Right cardiac atrium (tissue), 5 donors: ENCODE results near the gene SLC34A3. TPM values are rescaled to one million over a fixed set of nuclear protein-coding genes. Genes with fewer than 3 reads are reported as not detected.

Experiments used
- ATAC-seq, 2 donors: fragments of 200-7000 bp; cut with Tn5 transposase; one replicate each; pipeline versions ENCODE4 v1.8.0 to v1.9.1; 2020; ENCODE audit warnings: moderate library complexity in 2 of 2, mild to moderate bottlenecking in 1 of 2
- DNase-seq, 3 donors: peaks; one replicate each; pipeline ENCODE4 v3.0.0-alpha.2; 2020
- H3K27ac ChIP-seq: one replicate; pipeline ENCODE4 v1.5.1; 2013; ENCODE audit warnings: mild to moderate bottlenecking, low read length, control low read depth, moderate library complexity
- H3K27me3 ChIP-seq: one replicate; pipeline ENCODE4 v1.6.1; 2013; ENCODE audit not compliant: control insufficient read depth, insufficient read depth
- H3K4me1 ChIP-seq: one replicate; pipeline ENCODE4 v1.6.1; 2013; ENCODE audit warnings: low read length; ENCODE audit not compliant: control insufficient read depth, insufficient read depth
- H3K4me3 ChIP-seq: one replicate; pipeline ENCODE4 v1.5.1; 2013; ENCODE audit warnings: low read length, control low read depth
- H3K9me3 ChIP-seq: one replicate; pipeline ENCODE4 v1.6.1; 2013; ENCODE audit warnings: low read length; ENCODE audit not compliant: control insufficient read depth
- WGBS: extraction: QIAGEN DNeasy Blood & Tissue Kit; methylation state at CpG from one replicate; pipeline ENCODE4 v1.1.7; 2013; 5-methylcytosine and 5-hydroxymethylcytosine counted together
- intact Hi-C, 4 donors: fragments of 100-400 bp; cut with DNase I; formaldehyde crosslinking; loops; one replicate each; pipeline versions ENCODE4 v1.11.0 to v1.14.0; 2022 to 2023
- long read RNA-seq, 4 donors: library from polyadenylated mRNA; unstranded; transcript quantifications; one replicate each; pipeline ENCODE4 v2.0.0, GENCODE V29; 2020 to 2021
- polyA plus RNA-seq: library from polyadenylated mRNA; stranded (reverse); fragments of 200-250 nt; gene quantifications from one replicate; pipeline ENCODE4 v1.2.3, GENCODE V29; 2013
- total RNA-seq, 4 donors: library from RNA; stranded (reverse); fragmentation: NEBNext Ultra II Directional; extraction: Animal tissue kit (Norgen Biotek cat#: 25700); gene quantifications; one replicate each; pipeline ENCODE4 v1.2.1, GENCODE V29; 2021
- donor health status: healthy with polysubstance abuse.
- donor health status: DM: no; HTN: yes; CAD: no.
- donor health status: DM: no; HTN: no; CAD: no.
- donor health status: DM: no; HTN: yes; CAD: no; lungs with severe emphysema.
- donor health status: DM: yes; HTN: yes; CAD: no.

Gene SLC34A3
- total RNA-seq (not detected), polyA plus RNA-seq (not detected)
- long read RNA-seq, donor 1, result 0 reads
- long read RNA-seq, donor 2, partial matches to known transcripts, result 0 of 4 reads
- long read RNA-seq, donor 2, other reads (novel, unspliced or antisense), result 4 of 4 reads
- long read RNA-seq, donor 3, result 0 reads
- long read RNA-seq, donor 4, partial matches to known transcripts, result 0 of 3 reads
- long read RNA-seq, donor 4, other reads (novel, unspliced or antisense), result 3 of 3 reads

GRCh38 chr9:137230705-137231371 is at the start of gene SLC34A3:
Gene SLC34A3, plus strand, starts transcription at chr9:137230901. Its CDS starts 802 bp downstream, at chr9:137231703.
- ATAC-seq (no peak), DNase-seq (peak in 1 of 3 donors; percentile 50)
- Histone ChIP-seq H3K9me3 (no peaks in the 10 kb centered on the region), H3K4me1 (no peaks in the 10 kb centered on the region), H3K27me3 (no peaks in the 10 kb centered on the region), H3K27ac (no peak within 1 kb of the TSS), H3K4me3 (no peak within 1 kb of the TSS)
- intact Hi-C loops, result no loop called here
- WGBS, result 63% methylated on average over 14 of the region's 14 CpGs

- WGBS, result 92% methylated on average over 22 of the region's 22 CpGs
- Histone ChIP-seq H3K4me1 (peaks cover 2% of the 10 kb centered on the region), H3K9me3 (no peaks in the 10 kb centered on the region), H3K4me3 (no peak overlapping the region), H3K27ac (no peak overlapping the region), H3K27me3 (no peaks in the 10 kb centered on the region)
- intact Hi-C loops, result no loop called here
- ATAC-seq (no peak), DNase-seq (no peak)
Observed at GRCh38 chr9:137181680-137182079, 49.0 kb upstream of the SLC34A3 start.

DNA sequence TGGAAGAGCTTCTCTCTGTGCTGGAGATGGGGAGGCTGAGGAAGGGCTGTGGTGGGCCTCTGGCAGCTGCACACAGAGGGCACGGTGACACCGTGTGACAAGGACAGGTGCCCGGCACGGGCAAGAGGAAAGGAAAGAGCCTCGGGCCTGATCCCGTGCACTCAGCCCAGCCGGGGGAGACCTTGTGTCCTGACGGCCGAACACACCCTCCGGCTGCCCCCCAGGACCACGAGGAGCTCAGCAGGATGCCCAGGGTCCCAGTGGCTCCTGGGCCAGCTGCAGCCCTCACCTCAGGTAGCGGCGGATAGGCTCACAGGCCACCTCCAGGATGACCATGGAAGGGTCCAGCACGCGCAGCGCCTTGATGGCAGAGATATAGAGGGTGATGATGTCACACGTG is 47.9 kb upstream of the SLC34A3 start:
- no peak for ATAC-seq
- no peak overlapping the region for H3K27ac ChIP-seq
- WGBS, result 88% methylated on average over 17 of the region's 17 CpGs
- no peak overlapping the region for H3K4me3 ChIP-seq
- H3K9me3 ChIP-seq, result no peaks in the 10 kb centered on the region
- H3K27me3 ChIP-seq, result no peaks in the 10 kb centered on the region
- peaks cover 9% of the 10 kb centered on the region for H3K4me1 ChIP-seq
- no peak for DNase-seq
- intact Hi-C loops, result no loop called here

- 93% methylated on average over 27 of the region's 27 CpGs for WGBS
- ATAC-seq (no peak), DNase-seq (no peak)
- no peaks in the 10 kb centered on the region for H3K9me3 ChIP-seq
- intact Hi-C loops, result no loop called here
- H3K4me3 ChIP-seq, result no peak overlapping the region
- peaks cover 9% of the 10 kb centered on the region for H3K4me1 ChIP-seq
- H3K27ac ChIP-seq, result no peak overlapping the region
- no peaks in the 10 kb centered on the region for H3K27me3 ChIP-seq
Observed at GRCh38 chr9:137183980-137184595, 46.6 kb upstream of the SLC34A3 start.

- intact Hi-C loops, result no loop called here
Observed at GRCh38 chr9:137184881-137185660, 45.6 kb upstream of the SLC34A3 start.

DNA sequence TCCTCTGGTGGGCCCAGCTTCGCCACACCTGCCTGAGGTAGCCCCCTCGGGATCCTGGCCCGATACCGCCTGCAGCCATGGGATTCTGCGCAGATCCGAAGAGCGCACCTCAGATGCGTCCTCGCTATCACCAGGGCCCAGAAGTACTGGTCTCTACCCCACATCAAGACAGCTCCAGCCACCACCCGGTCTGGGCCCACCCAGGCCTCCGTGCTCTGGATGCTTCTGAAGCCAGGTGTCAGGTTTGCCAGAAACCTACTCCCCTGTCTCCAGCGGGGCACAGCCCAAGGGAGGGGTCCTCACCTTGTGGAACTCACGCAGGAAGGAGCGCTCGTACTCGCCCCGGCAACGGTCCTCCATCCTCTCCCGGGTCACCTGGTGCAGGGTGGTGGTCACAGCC is 44.8 kb upstream of the SLC34A3 start:
- H3K27ac ChIP-seq, result no peak overlapping the region
- DNase-seq, result no peak
- no peak overlapping the region for H3K4me3 ChIP-seq
- H3K27me3 ChIP-seq, result no peaks in the 10 kb centered on the region
- H3K4me1 ChIP-seq, result peaks cover 12% of the 10 kb centered on the region
- H3K9me3 ChIP-seq, result no peaks in the 10 kb centered on the region
- 92% methylated on average over 19 of the region's 19 CpGs for WGBS
- intact Hi-C loops, result no loop called here
- no peak for ATAC-seq

More at GRCh38 chr9:137184881-137185660, 45.6 kb upstream of the SLC34A3 start:
- no peaks in the 10 kb centered on the region for H3K27me3 ChIP-seq
- no peak for ATAC-seq
- 93% methylated on average over 48 of the region's 48 CpGs for WGBS
- no peak overlapping the region for H3K4me3 ChIP-seq
- DNase-seq, result no peak
- H3K9me3 ChIP-seq, result no peaks in the 10 kb centered on the region
- peaks cover 12% of the 10 kb centered on the region for H3K4me1 ChIP-seq
- no peak overlapping the region for H3K27ac ChIP-seq

- no peak overlapping the region for H3K27ac ChIP-seq
- DNase-seq (no peak), ATAC-seq (no peak)
- H3K4me3 ChIP-seq, result no peak overlapping the region
- peaks cover 12% of the 10 kb centered on the region for H3K4me1 ChIP-seq
- H3K27me3 ChIP-seq, result no peaks in the 10 kb centered on the region
- no peaks in the 10 kb centered on the region for H3K9me3 ChIP-seq
- intact Hi-C loops, result no loop called here
- 79% methylated on average over 6 of the region's 6 CpGs for WGBS
Observed at GRCh38 chr9:137186385-137186784, 44.3 kb upstream of the SLC34A3 start.

DNA sequence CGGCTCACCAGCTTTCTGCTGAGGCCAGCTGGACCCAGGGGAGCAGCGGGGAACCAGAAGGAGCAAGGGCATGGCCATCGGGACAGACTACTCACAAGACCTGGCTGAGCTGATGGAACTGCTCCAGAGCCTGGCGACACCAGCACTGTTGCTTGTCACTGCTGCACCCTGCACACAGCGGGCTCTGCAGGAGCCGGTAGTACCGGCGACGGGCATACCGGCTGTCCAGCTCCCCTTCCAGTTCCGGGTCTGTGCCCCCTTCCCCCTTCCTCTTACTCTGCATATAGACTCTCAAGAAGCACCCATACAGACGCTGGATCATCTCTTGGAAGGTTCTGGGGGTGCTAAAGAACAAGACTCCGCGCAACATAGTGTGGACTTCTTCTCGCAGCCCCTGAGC is 43.3 kb upstream of the SLC34A3 start:
- Histone ChIP-seq H3K4me3 (peak overlapping the region; percentile 71), H3K9me3 (no peaks in the 10 kb centered on the region), H3K27me3 (no peaks in the 10 kb centered on the region), H3K4me1 (peaks cover 12% of the 10 kb centered on the region), H3K27ac (no peak overlapping the region)
- DNase-seq (no peak), ATAC-seq (no peak)
- intact Hi-C loops, result no loop called here
- 85% methylated on average over 15 of the region's 15 CpGs for WGBS

DNA sequence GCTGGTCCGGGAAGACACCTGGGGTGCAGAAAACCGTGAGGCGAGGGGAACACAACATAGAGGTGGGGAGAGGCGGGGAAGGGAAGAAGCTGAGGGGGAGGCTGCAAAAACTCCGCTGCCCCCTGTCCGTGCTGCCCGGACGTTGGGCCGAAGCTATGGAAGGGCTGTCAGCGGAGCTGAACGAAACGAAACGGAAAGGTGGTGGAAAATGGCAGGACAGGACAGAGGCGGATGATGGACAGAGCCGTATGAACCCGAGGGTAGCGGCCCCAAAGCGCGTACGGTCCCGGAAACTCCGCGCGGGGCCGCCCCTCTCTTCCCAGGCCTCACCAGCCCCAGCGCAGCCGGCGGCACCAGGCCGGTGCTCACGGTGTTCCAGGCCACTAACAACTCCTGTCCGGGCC is 42.6 kb upstream of the SLC34A3 start:
- Histone ChIP-seq H3K4me1 (peaks cover 12% of the 10 kb centered on the region), H3K4me3 (peak overlapping the region; percentile 71), H3K27me3 (no peaks in the 10 kb centered on the region), H3K27ac (peak overlapping the region; percentile 31), H3K9me3 (no peaks in the 10 kb centered on the region)
- no peak for ATAC-seq
- DNase-seq, result no peak
- WGBS, result under 1% methylated on average over 31 of the region's 31 CpGs
- intact Hi-C loops, result no loop called here

DNA sequence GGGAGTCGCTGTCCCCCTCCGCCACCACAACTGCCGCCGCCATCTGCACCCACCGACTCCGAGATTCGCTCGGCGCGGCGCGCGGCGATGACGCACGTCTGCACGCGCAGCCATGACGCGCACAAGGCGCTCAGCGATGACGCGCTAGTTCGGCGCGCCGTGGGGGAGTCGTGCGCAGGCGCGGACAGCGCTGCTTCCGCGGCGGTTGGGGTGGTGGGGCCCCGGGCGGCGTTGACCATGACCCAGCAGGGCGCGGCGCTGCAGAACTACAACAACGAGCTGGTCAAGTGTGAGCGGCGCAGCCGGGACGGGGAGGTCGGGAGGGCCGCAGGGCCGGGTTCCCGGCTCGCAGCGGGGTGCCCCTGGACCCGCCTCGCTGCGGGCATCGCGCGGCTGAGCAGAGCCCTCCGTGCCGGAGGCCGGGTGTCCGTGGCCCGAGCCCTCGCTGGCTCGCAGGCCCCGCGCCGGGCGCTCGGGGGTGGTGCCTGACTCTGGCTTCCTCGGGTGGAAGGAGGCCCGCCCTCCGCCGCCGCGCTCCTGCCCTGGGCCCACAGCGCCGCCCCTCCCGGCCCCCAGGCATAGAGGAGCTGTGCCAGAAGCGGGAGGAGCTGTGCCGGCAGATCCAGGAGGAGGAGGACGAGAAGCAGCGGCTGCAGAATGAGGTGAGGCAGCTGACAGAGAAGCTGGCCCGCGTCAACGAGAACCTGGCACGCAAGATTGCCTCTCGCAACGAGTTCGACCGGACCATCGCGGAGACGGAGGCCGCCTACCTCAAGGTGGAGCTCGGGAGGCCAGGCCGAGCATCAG is 42.0 kb upstream of the SLC34A3 start, which contains the start of the genes ANAPC2 and SSNA1:
Gene ANAPC2 (minus strand): TSS at position 71 of the 807 bp plus-strand sequence. CDS start 28 bp downstream, at position 43.
Gene SSNA1 (plus strand): TSS at position 187 of the 807 bp plus-strand sequence. CDS start 51 bp downstream, at position 238.
- WGBS, result under 1% methylated on average over 98 of the region's 98 CpGs

More for the DNA sequence above, 42.0 kb upstream of the SLC34A3 start, which contains the start of the genes ANAPC2 and SSNA1:
- ATAC-seq (peak; percentile 89 to 90), DNase-seq (peak; percentile 94 to 98 (median 98))
- Histone ChIP-seq H3K27me3 (no peaks in the 10 kb centered on the region), H3K9me3 (no peaks in the 10 kb centered on the region), H3K27ac (peak within 1 kb of the TSS; percentile 66), H3K4me1 (peaks cover 12% of the 10 kb centered on the region), H3K4me3 (peak within 1 kb of the TSS; percentile 71)
- intact Hi-C loops, result no loop called here
